HG02852 (cell line): Measurements from ENCODE around the gene DOCK10.

Experiments
- ATAC-seq: cut with Tn5 transposase; IDR thresholded peaks from one replicate; pipeline ENCODE4 v1.9.1; 2021; ENCODE audit warnings: mild to moderate bottlenecking, moderate library complexity; ENCODE audit not compliant: unreplicated experiment

The DOCK10 gene

DNA sequence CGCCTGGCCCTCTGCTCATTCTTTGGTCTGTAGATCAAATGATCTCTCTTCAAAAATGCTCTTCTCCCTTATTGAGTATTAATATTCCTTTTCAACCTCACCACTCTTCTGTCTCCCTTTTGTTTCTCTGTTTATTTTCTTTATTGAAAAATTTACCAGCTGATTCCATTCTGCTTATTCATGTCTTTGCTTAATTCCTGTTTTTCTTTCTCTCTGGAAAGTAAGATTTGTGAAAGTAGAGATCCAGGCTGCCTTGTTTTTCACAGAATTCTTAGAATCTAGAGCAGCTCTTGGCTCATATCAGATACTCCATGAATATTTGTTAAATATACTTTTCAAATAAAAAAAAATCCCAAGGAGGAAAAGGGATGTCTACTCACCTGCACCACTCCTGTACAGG lies 157.0 kb downstream of the DOCK10 start:
- no peak for ATAC-seq

DNA sequence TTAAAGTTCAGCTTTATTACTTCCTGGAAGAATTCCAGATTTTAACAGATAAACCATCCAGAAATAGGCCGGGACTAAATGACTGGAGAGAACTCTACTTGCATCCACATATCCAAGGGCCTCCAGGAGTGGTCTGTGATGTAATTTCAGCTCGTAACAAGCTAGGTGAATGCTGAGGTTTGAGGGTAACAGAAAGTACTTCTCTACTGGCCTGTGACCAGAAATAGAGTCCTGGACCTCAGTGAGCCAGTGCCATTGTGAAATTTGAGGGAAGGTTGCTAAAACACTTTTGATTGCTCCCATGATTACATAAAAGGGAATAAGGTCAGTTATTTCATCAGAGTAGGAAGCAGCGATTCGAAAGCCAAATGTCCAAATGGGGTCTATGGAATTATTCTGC lies 158.1 kb downstream of the DOCK10 start:
- no peak for ATAC-seq

DNA sequence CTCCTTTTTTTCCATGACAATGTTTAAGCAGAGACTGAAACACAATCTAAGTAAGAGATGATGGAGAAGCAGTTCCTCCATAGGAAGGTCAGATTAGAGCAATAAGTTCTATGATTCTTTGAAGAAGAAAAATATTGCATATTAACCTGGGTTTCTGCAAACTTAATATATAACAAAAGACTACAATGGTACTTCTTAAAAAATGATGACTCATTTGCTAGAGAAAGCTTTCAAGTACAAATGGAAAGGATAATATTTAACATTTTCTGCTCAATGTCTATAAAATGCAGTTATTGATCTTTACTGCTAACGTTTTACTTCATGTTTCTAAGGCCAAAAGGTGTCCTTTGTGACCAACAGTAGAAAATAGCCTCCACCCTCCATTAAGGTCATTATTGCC lies 158.6 kb downstream of the DOCK10 start:
- ATAC-seq: no peak

DNA sequence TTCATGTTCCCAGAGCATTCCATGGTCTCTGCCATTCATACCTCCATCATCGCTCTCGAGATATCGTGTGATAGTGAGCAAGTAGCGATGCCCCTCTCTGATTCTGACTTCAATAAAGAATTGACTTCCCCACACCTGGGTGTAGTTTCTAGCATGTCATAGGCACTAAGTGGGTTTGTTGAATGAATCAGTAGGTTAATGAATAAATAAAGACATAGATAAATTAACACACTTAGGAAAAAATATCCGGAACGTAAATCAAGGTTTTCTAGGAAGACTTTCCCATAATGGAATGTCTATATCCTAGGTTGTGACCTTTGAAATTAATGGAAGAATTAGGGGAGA lies 159.1 kb downstream of the DOCK10 start:
- no peak for ATAC-seq

DNA sequence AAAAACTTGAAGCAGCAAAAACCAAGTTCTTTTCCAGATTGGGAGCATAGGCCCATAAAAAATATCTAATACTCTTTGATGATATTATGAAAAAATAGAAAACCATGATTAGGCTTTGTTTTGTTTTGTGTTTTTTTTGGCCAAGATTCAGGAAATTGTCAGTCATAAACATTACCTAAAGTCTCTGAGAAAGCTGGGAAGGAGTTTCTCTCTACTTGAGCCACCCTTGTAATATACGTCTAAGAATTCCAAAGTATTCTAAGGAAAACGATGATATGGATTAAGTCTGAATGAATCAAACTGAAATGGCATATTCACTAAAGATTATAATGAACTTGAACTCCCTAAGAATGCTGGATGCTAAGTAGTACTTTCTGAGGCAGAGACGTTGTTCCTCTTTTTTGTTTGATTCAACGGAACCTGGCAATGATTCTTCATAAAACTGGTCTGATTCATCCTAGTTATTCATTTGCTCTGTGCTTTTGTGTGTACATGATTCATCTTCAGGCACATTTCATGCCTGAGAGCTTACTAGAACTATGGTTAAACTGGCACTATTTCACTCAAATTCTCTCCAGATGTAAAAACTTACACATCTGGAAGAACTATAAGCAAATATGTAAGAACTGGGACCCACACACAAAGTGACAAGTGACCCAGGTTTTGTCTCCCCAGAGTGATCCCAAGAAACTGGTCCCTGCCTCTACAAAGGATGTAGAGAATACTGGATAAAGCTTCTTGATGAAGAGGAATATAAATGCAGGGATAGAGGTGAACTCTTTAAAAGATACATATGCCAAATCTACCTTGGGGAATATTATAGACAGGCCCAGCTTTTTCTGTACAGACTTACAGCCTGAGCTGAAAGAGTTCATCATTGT lies 159.7 kb downstream of the DOCK10 start:
- no peak for ATAC-seq

DNA sequence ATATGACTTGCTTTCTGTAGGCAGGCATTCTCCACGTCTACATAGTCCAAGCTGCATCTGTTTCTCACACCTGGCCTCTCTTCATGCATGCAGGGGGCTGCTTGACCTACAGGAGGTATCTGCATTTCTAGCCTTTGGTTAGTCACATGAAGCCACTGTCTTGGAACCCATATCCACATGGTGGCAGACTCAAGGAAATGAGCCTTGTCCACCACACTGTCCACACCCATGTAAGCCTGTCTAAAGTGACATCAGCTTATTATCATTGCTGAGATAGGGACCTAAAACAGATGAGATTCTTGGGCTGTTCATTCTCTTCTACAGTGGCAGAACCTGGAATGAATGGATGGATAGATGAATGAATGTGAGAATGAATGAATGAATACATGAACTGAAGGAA lies 160.4 kb downstream of the DOCK10 start:
- no peak for ATAC-seq

DNA sequence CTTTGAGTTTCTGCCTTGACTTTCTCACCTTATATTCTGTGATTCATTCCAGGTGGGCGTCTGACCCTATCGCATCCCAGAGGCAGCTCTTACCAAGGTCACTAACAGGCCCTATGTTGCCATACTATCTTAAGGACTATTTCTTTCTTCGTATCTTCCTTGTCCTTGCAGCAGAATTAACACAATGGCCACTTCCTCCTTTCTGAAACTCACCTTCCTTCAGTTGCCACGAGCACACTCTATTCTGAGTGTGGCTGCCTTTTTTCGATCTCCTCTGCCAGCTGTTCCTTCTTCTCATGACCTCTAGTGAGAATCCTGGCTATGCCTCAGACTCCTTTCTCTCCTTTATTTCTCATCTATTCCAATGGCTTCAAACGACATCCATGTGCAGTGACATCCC lies 165.7 kb downstream of the DOCK10 start:
- no peak for ATAC-seq

DNA sequence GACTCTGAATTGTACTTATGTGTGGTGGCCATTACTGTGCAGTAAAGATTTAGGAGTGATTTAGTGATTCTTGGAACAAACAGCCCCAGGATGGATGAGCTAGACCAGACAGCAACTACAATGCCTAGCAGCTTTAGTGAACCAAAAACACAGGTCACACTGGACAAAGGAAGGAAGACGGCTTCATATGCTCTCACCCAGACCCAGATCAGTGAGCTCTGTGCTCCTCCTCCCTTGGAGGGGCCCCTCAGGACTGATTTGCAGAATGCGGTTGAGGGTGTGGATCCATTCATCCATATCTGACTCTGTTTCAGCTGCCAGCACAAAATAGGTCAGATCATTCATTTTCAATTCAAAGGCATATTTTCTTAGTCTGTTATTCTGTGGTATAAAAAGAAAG lies 166.4 kb downstream of the DOCK10 start:
- ATAC-seq: peak; percentile 69

DNA sequence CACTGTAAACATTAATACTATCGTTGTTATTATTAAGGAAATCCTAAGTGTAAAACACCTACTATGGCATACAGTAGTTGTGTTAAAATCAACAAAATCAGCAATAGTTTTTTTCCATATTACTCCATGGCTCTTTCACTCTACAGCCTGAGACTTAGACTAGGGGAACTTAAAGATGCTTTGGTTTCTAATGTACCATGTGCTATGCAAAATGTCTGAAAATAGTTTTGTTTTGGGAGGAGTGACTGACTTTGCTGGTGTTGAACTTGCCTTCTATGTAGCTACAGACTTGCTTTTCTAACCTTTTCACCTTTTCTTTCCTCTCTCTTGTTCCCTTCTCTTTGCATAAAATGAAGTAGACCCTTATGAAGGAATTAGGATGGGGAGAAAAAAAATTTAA lies 167.1 kb downstream of the DOCK10 start:
- no peak for ATAC-seq

DNA sequence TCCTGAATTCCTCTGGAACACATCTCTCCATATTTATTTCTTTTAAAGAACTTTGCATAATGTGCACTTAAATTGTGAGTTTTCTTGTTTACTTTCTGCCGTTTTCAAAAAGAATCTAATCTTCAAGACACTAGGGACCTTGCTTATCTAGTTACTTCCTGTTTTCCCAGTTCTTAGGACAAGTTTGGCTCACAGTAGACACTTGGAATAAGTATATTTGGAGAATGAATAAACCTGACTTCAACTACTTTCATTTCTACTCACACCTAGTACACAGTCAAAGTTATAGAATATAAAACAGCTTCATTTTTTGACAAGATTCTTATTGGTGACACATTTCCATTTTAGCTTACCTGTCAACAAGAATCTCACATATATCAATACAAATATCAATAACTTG lies 170.5 kb downstream of the DOCK10 start:
- no peak for ATAC-seq

DNA sequence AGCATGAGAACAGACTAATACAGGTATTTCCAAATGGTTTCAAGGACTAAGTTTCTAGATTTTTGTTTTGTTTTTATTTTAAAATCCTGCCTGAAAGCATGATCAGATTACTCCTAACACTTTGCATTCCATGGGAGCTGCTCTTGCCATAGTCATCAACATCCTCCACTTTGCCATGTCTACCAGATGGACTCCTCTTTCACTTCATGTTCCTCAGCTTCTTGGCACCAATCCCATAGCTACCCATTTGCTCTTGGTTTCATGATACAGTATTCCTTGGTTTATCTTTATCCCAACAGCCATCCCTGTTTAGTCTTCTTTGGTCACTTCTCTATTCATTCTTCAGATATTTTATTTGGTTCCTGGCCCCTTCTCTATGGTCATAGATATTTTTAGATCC lies 171.9 kb downstream of the DOCK10 start:
- no peak for ATAC-seq

DNA sequence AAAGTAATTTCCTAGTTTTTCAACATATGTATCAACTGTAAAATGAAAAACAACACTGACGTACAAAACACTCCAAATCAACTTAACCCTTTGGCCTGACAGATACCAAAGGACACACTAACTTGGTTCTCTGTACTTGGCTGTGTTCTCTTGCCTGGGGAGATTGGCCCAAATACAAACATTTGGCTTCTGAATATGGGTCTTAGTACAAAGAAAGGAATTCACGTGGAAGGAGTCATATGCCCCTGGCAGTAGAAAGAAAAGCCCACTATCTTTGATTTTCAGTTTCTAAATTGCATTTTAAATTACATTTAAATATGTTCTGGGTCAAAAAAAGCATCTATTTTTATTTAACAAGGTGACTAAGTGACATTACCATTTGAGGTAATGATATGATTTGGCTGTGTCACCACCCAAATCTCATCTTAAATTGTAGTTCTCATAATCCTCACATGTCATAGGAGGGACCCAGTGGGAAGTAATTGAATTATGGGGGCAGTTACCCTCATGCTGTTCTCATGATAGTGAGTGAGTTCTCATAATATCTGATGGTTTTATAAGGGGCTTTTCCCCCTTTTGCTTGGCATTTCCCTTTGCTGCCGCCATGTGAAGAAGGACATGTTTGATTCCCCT lies 172.6 kb downstream of the DOCK10 start:
- no peak for ATAC-seq

DNA sequence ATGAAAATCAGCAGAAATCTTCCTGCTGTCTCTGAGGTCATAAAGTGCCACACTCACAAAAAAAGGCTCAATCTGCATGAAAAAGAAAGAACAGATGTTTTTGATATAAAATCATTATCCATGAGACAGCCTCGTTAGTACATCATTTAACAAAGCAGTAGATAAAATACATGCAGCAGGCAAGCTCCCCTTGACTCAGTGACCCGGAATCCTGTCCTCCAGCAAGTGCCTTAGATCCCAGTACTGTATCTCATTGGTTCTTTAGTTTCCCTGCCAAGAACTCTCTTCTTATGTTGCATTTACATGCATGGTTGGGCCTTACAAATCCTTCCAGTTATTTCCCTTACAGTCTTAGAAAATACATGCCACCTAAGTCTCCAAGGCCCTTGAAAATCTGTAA lies 177.3 kb downstream of the DOCK10 start:
- ATAC-seq: no peak

DNA sequence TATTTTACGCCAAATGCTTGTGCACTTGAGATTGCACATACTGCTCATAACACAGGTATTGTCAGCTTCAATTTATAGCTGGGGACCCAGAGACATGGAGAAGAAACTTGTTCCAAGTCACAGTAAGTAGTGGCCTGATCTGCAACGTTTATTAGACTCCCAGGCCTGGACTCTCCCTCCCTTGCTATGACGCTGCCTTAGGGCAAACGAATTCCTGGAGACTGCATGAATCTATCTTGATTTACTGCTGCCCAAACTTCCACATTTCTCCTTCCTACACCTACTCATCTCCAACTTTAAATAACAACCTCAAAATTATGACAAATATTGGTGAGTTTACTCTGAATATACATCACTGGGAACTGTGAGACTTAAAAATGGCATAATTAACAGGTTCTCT lies 181.0 kb downstream of the DOCK10 start:
- ATAC-seq: no peak

DNA sequence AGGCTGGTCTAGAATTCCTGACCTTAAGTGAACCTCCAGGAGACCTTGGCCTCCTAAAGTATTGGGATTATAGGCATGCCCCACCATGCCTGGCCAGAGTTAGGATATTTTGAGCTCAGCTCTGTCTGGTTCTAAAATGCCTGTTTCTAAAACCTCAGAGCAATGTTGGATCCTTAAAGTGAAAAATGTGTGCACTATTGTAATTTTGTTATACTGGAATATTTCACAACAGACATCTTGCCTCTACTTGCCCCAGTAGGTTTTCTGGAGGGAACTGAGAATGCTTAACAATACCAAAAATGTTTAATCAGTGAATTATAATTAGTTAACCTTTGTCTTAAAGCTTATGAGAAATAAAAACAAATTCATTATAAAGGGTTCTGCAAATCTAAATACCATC lies 181.5 kb downstream of the DOCK10 start:
- ATAC-seq: no peak

DNA sequence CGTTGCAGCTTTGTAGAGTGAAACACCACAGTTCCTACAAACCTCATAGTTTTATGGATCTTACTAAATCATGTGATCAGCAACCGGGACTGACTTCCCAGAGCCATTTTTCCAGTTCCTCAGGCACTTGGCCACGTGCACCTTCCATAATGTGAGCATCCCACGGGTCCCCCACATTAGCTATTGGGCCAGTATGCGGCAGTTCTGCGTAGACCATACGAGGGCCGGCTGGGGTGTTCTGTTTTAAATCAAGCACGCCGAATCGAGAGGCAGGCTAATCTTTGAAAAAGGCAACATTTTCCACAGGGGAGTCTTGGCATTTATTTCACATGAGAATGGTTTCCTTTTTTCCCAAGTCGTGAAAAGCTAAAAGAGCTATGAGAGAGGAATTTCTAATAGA lies 190.5 kb downstream of the DOCK10 start:
- no peak for ATAC-seq

DNA sequence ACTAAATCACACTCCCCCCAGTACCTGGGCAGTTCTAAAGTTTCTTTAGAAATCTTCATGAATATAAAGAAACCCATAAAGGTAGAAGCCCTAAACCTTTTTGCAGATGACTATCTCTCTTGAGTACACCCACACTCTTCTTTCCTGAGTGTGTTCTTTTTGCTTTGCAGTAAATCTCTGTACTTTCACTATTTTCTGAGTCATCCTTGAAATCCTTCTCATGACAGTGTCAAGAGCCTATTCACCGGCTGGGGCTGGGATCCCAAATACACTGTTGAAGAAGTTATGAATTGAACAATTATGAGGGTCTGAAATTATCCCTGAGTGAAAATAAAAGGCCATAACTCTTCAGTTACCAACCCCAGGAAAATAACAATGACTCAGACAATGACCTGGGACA lies 192.2 kb downstream of the DOCK10 start:
- no peak for ATAC-seq

DNA sequence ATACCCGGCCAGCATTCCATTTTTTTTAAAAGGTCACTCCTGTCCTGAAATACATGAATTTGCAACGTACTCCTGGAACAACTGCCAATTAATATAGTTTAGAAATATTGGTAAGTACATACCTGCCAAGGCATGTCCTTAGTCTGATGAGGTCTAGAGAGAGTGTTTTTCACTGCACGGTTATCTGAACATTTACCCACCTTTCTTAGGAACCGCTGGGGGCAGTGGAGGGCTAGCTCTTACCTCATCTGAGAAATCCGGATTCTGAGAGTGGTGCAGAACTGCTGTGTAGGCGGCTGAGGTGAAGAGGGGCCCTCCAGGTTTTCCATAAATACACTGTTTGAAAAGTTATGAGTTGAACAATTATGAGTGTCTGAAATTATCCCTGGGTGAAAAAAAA lies 193.0 kb downstream of the DOCK10 start:
- ATAC-seq: no peak

DNA sequence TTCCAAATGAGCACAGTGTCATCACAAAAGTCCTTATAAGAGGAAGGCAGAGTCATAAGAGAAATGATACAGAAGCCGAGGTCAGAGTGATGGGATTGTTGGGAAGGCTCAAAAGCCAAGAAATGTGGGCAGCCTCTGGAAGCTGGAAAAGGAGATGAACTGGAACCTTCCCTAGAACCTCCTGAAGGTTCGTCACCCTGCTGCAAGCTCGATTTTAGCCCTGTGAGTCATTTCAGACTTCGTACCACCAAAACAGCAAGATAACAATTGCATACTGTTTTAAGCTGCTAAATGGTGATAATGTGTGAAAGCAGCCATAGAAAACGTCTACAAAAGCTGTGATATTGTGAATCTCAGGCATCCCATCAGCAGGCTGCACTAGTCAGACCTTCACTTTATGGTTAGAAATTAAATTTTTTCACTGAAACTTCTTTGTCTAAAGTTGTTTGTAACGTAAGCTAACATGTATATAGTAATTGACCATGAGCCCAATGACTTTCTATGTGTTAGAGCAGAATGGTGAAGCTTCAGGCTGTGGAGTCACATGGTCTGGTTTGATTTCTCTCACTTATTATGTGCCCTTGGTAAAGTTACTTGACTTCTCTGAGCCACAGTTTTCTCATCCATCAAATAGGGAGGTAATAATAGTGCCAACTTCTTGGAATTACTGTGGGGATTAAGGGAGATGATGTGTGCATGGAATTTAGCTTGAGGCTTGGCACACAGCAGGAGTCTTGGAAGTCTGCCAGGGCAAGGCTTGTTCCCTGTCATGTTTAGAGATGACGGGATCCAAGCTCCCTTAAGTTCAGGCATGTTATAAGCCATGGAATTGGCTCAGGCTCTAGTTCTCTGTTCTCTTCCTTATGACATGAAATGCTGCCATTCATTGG lies 194.1 kb downstream of the DOCK10 start:
- ATAC-seq: no peak

DNA sequence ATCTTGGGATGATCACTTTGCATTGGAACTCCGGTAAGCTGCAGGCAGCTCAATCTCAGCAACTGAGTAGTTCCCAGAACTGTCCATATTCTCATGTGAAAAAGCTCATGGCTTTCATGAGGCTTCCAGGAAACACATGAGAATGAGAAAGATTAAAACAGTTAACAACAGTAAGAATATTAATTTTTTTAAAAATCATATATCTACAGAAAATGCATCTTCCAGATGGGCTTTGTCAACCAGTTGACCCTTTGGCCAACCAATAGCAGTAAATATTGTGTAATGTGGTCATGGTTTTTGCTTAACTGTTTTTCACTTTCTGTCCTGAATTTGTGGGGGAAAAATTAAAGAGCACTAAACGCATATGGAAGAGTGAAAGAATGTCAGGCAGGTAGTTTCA lies 194.9 kb downstream of the DOCK10 start:
- ATAC-seq: no peak

DNA sequence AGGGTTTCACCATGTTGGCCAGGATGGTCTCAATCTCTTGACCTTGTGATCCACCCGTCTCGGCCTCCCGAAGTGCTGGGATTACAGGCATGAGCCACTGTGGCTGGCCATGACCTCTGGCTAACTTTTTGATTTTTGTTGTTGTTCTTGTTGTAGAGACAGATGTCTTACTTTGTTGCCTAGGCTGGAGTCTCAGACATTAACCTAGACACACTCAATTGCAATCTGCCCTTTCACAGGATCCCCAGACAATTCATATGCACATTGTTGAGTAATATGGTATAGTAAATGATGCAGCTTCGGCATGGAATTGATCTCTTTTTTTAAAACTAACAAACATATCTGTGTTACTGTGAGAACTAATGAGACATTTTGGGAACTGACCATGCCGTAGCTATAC lies 195.6 kb downstream of the DOCK10 start:
- ATAC-seq: no peak

DNA sequence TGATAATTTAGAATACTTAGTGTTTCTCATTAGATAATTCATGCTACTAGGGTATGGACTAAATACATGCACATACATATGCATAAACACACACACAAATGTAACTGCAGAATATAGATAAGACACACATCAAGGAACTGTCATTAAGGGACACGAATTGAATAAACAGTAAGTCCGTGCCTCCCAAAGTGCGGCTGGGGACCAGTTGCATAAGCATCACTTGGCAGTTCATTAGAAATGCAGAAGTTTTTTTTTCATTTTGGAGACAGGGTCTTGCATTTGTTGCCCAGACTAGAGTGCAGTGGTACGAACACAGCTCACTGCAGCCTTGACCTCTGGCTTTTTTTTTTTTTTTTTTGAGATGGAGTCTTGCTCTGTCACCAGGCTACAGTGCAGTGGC lies 196.1 kb downstream of the DOCK10 start:
- ATAC-seq: no peak
